Panc1 (cell line): Measurements from ENCODE around the gene ADRM1.

Source experiments
- CTCF ChIP-seq: fragments of 450-650 bp; IDR thresholded peaks from 2 replicates; pipeline ENCODE4 v1.5.1; 2017; ENCODE audit warnings: mild to moderate bottlenecking
- POLR2AphosphoS5 ChIP-seq: IDR thresholded peaks from 2 replicates; pipeline ENCODE4 v1.6.1; 2012; ENCODE audit warnings: mild to moderate bottlenecking, low read depth, low read length, moderate library complexity
- REST ChIP-seq, 2 experiments: IDR thresholded peaks; 2 replicates each; pipeline ENCODE4 v1.6.1; 2011 to 2012; ENCODE audit warnings: low read depth in 2 of 2, control low read depth in 1 of 2, low read length in 1 of 2, mild to moderate bottlenecking in 1 of 2, moderate library complexity in 1 of 2; ENCODE audit not compliant: insufficient read depth in 1 of 2
- SIN3A ChIP-seq: IDR thresholded peaks from 2 replicates; pipeline ENCODE4 v1.6.1; 2012; ENCODE audit warnings: low read depth, mild to moderate bottlenecking, low read length, moderate library complexity, borderline replicate concordance; ENCODE audit not compliant: insufficient read depth

- TF ChIP-seq CTCF (no peak), REST (IDR thresholded peaks at IDR 0.05; ENCODE audit: insufficient read depth in 1 of 2, low read depth in 2 of 2, low read length in 1 of 2) (no peak), POLR2AphosphoS5 (peak; percentile 43; the same call in 1 of the 2 replicates), SIN3A (no peak)
Observed at GRCh38 chr20:62305765-62306413, 3.1 kb downstream of the ADRM1 start.
